Keratinocyte (primary cell): ENCODE data around the gene MEIG1. TPM values are rescaled to one million over a fixed set of nuclear protein-coding genes. Genes with fewer than 3 reads are reported as not detected.

ENCODE experiments used
- DNase-seq: peaks from one replicate; pipeline ENCODE4 v3.0.0-alpha.2; 2011; ENCODE audit warnings: low read depth, missing footprints, low spot score
- FAIRE-seq: peaks from 2 replicates; lab custom pipeline; 2011; peaks lifted over from hg19 to GRCh38; lab: Jason Lieb, UNC
- H2AFZ ChIP-seq: 2 replicates; pipeline ENCODE4 v1.6.0; 2012; ENCODE audit warnings: low read length, control low read depth, inconsistent platforms; ENCODE audit not compliant: control insufficient read depth
- H3K27ac ChIP-seq: 2 replicates; pipeline ENCODE4 v1.5.1; 2011; ENCODE audit warnings: low read length; ENCODE audit not compliant: control insufficient read depth, insufficient read depth
- H3K27me3 ChIP-seq: 3 replicates; pipeline ENCODE4 v1.6.0; 2011; ENCODE audit warnings: low read length; ENCODE audit not compliant: control insufficient read depth, insufficient read depth; ENCODE audit errors: extremely low read depth
- H3K36me3 ChIP-seq, 2 experiments: 2 replicates in 1 of 2; 3 replicates in 1 of 2; pipeline ENCODE4 v1.5.1; 2011; ENCODE audit warnings: low read length in 2 of 2, mild to moderate bottlenecking in 1 of 2; ENCODE audit not compliant: control insufficient read depth in 2 of 2, insufficient read depth in 2 of 2; ENCODE audit errors: extremely low read depth in 1 of 2
- H3K4me1 ChIP-seq: 3 replicates; pipeline ENCODE4 v1.5.1; 2011; ENCODE audit warnings: low read length; ENCODE audit not compliant: control insufficient read depth, insufficient read depth; ENCODE audit errors: extremely low read depth
- H3K4me2 ChIP-seq: 3 replicates; pipeline ENCODE4 v1.6.0; 2011; ENCODE audit warnings: low read depth, low read length; ENCODE audit not compliant: control insufficient read depth, insufficient read depth; ENCODE audit errors: extremely low read depth
- H3K4me3 ChIP-seq, 3 experiments: fragments of 200-600 bp in 1 of 3; sonication (generic) in 1 of 3; 2 replicates in 2 of 3; 3 replicates in 1 of 3; pipeline ENCODE4 v1.5.1; 2011 to 2016; ENCODE audit warnings: low read length in 3 of 3, mild to moderate bottlenecking in 3 of 3, control low read depth in 2 of 3, inconsistent platforms in 1 of 3, low read depth in 1 of 3, mixed read lengths in 1 of 3, mixed run types in 1 of 3, moderate library complexity in 1 of 3; ENCODE audit not compliant: control insufficient read depth in 2 of 3, insufficient read depth in 2 of 3; ENCODE audit errors: extremely low read depth in 1 of 3
- H3K79me2 ChIP-seq: 2 replicates; pipeline ENCODE4 v1.6.0; 2012; ENCODE audit warnings: low read length; ENCODE audit not compliant: control insufficient read depth, insufficient read depth
- H3K9ac ChIP-seq: 3 replicates; pipeline ENCODE4 v1.6.0; 2011; ENCODE audit warnings: low read length; ENCODE audit not compliant: control insufficient read depth, insufficient read depth; ENCODE audit errors: extremely low read depth
- H3K9me1 ChIP-seq: 3 replicates; pipeline ENCODE4 v1.6.0; 2011; ENCODE audit warnings: low read length; ENCODE audit not compliant: control insufficient read depth, insufficient read depth; ENCODE audit errors: extremely low read depth
- H3K9me3 ChIP-seq: 2 replicates; pipeline ENCODE4 v1.5.1; 2012; ENCODE audit warnings: low read depth, low read length; ENCODE audit not compliant: control insufficient read depth
- H4K20me1 ChIP-seq: 3 replicates; pipeline ENCODE4 v1.6.0; 2011; ENCODE audit warnings: low read length; ENCODE audit not compliant: control insufficient read depth, insufficient read depth; ENCODE audit errors: extremely low read depth
- EZH2 ChIP-seq: IDR thresholded peaks from one replicate; pipeline ENCODE4 v1.6.1; 2012; ENCODE audit warnings: inconsistent platforms, mild to moderate bottlenecking, low read length, moderate library complexity
- dilution Hi-C: fragments of 300-500 bp; cut with MboI; formaldehyde crosslinking; loops from one replicate; pipeline ENCODE4 v1.7.0; 2020; ENCODE audit warnings: low sequenced_read_pairs; ENCODE audit not compliant: extremely low pct_ligation_motif_present
- polyA plus RNA-seq, 5 experiments: library from polyadenylated mRNA; depleted of rRNA in 3 of 5; stranded (reverse) in 3 of 5; stranded (forward) in 1 of 5; unstranded in 1 of 5; fragments of >200 nt; gene quantifications; 1 replicate in 1 of 5; 2 replicates in 3 of 5; 3 replicates in 1 of 5; pipeline versions ENCODE4 v1.2.1 to v1.2.3, GENCODE V29; 2011 to 2012; ENCODE audit warnings: missing spikeins in 2 of 5, low read depth in 1 of 5, low replicate concordance in 1 of 5
- TF ChIP-seq, protein P1 (sequence below), 3 experiments: IDR thresholded peaks in 1 of 3; conservative IDR thresholded peaks in 1 of 3; optimal IDR thresholded peaks in 1 of 3; 2 replicates in 2 of 3; 3 replicates in 1 of 3; pipeline versions ENCODE3 to v1.5.1; 2011; ENCODE audit warnings: low read length in 3 of 3, mild to moderate bottlenecking in 3 of 3, moderate library complexity in 2 of 3, control low read depth in 1 of 3, inconsistent platforms in 1 of 3; ENCODE audit not compliant: insufficient read depth in 2 of 3; ENCODE audit errors: extremely low read depth in 1 of 3

The MEIG1 gene
- polyA plus RNA-seq, 1 donor (not counting 4 experiments of a cell fraction or from before 2014, with no cell fraction given) = 0.33 TPM

- H3K4me3 ChIP-seq = no peak overlapping the region
- DNase-seq (no peak), FAIRE-seq (no peak)
- TF ChIP-seq, protein P1, sequence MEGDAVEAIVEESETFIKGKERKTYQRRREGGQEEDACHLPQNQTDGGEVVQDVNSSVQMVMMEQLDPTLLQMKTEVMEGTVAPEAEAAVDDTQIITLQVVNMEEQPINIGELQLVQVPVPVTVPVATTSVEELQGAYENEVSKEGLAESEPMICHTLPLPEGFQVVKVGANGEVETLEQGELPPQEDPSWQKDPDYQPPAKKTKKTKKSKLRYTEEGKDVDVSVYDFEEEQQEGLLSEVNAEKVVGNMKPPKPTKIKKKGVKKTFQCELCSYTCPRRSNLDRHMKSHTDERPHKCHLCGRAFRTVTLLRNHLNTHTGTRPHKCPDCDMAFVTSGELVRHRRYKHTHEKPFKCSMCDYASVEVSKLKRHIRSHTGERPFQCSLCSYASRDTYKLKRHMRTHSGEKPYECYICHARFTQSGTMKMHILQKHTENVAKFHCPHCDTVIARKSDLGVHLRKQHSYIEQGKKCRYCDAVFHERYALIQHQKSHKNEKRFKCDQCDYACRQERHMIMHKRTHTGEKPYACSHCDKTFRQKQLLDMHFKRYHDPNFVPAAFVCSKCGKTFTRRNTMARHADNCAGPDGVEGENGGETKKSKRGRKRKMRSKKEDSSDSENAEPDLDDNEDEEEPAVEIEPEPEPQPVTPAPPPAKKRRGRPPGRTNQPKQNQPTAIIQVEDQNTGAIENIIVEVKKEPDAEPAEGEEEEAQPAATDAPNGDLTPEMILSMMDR (optimal IDR thresholded peaks at IDR 0.05 in 1 of 3, IDR thresholded peaks at IDR 0.05 in 1 of 3, conservative IDR thresholded peaks at IDR 0.05 in 1 of 3; ENCODE audit: extremely low read depth in 1 of 3, insufficient read depth in 2 of 3, low read length in 3 of 3) = no peak
- no peak for TF ChIP-seq EZH2
- H3K9ac ChIP-seq = no peak overlapping the region
- no peak overlapping the region for H2AFZ ChIP-seq
- H4K20me1 ChIP-seq = no peaks in the 10 kb centered on the region
- no peak overlapping the region for H3K4me2 ChIP-seq
- H3K9me3 ChIP-seq = no peaks in the 10 kb centered on the region
- peaks cover 5 to 20% of the 10 kb centered on the region in 2 experiments for H3K36me3 ChIP-seq
- H3K79me2 ChIP-seq = peaks cover 36% of the 10 kb centered on the region
- no peaks in the 10 kb centered on the region for H3K4me1 ChIP-seq
- dilution Hi-C loops = no loop called here
- H3K27me3 ChIP-seq = no peaks in the 10 kb centered on the region
- H3K9me1 ChIP-seq = no peaks in the 10 kb centered on the region
- H3K27ac ChIP-seq = no peak overlapping the region
Observed at GRCh38 chr10:14947268-14947667, 11.9 kb upstream of the MEIG1 start.

- H2AFZ ChIP-seq = no peak overlapping the region
- no peak overlapping the region for H3K4me3 ChIP-seq
- peak; percentile 39 for FAIRE-seq
- H3K27ac ChIP-seq = no peak overlapping the region
- TF ChIP-seq, protein P1 (optimal IDR thresholded peaks at IDR 0.05 in 1 of 3, IDR thresholded peaks at IDR 0.05 in 1 of 3, conservative IDR thresholded peaks at IDR 0.05 in 1 of 3; ENCODE audit: extremely low read depth in 1 of 3, insufficient read depth in 2 of 3, low read length in 3 of 3) = no peak
- TF ChIP-seq EZH2 = no peak
- no peak for DNase-seq
- dilution Hi-C loops = no loop called here
- H3K36me3 ChIP-seq = peaks cover 5 to 19% of the 10 kb centered on the region in 2 experiments
- H3K4me1 ChIP-seq = peaks cover 6% of the 10 kb centered on the region
- no peak overlapping the region for H3K4me2 ChIP-seq
- H4K20me1 ChIP-seq = no peaks in the 10 kb centered on the region
- no peaks in the 10 kb centered on the region for H3K9me1 ChIP-seq
- peaks cover 47% of the 10 kb centered on the region for H3K79me2 ChIP-seq
- no peak overlapping the region for H3K9ac ChIP-seq
- H3K27me3 ChIP-seq = no peaks in the 10 kb centered on the region
- no peaks in the 10 kb centered on the region for H3K9me3 ChIP-seq
Observed at GRCh38 chr10:14949291-14949690, 9.9 kb upstream of the MEIG1 start.
